GM21529 (cell line): ENCODE data around the gene RAD17.
"Not testable (repeated sequence)": the region's sequence is repeated elsewhere in the genome, so short reads cannot be mapped to it uniquely, and the experiment has no call there.

ENCODE experiments used
- ATAC-seq: cut with Tn5 transposase; IDR thresholded peaks from one replicate; pipeline ENCODE4 v1.9.1; 2021; ENCODE audit not compliant: unreplicated experiment

RAD17 gene

DNA sequence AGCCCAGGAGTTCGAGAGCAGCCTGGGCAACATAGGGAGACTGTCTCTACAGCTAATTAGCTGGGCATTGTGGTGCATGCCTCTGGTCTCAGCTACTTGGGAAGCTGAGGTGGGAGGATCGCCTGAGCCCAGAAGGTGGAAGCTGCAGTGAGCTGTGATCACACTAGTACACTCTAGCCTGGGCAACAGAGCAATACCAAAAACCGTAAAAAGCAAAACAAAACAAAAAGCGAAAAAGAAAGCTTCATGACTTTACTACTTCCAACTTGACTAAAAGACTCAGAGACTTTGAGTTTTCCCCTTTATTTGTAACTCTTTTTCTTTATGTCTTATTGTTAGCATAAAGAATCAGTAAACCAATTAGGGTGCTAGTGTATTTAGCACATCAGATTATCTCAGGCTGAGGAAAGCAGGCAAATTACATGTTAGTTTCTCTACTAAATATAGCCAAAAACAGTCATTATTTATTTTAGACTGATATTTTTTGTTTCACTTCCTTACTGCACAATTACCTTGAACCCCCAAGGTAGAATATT lies 5.4 kb downstream of the RAD17 start:
- peak; percentile 73 for ATAC-seq

GRCh38 chr5:69378376-69378775 lies 8.8 kb downstream of the RAD17 start:
- no peak for ATAC-seq

DNA sequence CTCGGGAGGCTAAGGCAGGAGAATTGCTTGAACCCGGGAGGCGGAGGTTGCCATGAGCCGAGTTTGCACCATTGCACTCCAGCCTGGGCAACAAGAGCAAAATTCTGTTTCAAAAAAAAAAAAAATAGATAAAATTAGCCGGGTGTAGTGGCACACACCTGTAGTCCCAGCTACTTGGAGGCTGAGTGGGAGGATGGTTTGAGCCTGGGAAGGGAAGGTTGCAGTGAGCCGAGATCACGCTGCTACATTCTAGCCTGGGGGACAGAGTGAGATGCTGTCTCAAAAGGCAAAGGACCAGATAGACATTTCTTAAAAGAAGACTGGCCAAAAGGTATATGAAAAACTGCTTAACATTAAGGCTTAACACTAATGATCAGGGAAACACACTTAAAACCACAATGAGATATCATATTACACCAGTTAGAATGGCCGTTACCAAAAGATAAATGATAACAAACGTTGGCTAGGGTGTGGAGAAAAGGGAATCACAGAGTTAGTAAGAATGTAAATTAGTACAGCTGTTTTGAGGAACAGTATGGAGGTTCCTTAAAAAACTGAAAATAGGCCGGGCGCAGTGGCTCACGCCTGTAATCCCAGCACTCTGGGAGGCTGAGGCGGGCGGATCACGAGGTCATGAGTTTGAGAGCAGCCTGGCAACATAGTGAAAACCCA lies 35.2 kb downstream of the RAD17 start:
- ATAC-seq: no peak

DNA sequence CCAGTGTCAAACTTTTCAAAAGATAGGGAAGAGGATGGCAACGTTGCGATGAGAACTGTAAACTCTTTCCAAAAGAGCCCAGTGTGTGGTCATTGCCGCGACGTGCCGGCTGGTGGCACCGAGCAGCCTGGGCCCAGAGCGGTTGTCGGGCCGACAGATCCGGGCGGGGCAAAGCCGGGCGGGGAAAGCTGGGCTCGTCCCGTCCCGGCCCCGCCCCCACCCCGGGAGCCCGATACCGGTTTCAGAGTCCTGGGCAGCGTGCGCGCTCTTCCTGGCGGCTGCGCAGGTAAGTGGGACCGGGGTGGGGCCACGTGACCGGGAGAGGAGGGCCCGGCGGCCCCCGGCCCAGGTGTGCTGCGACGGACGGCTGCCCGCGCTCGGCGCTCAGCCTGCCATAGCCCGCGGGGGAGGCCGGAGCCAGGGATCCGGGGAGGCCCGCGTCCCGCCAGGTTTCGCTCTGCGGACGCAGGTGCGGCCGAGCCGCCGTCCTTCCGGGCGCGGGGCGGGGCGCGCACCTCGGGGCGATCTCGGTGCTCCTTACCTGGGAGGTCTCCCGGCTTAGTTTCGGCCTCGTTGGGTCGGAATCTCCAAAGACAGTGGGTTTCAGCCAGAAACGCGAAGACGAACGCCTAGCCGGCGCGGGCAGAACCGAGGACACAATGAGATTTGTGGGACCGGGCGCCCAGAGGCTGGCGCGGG lies 45.4 kb downstream of the RAD17 start, which contains the start of gene MARVELD2:
Gene MARVELD2, plus strand, starts transcription at position 232 of the 699 bp plus-strand sequence. CDS start 4,270 bp downstream, outside the sequence.
- ATAC-seq: peak; percentile 71

DNA sequence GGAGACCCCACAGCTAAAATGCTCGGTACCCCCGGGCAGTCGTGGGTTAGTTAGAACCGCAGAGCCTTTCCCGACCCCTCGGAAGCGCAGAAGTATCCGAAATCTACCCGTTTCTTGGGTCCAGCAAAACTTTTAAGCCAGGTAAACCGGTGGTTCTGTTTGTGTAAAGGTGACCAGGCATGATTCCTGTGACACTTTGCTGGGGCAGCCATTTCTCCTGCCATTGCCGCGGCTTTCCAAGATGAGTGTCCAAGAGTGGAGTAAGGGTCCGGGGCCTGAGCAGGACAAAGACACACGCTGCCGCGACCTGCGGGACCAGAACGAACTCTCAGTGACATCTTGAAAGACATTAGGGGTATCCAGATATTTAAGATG lies 46.0 kb downstream of the RAD17 start:
- no peak for ATAC-seq

DNA sequence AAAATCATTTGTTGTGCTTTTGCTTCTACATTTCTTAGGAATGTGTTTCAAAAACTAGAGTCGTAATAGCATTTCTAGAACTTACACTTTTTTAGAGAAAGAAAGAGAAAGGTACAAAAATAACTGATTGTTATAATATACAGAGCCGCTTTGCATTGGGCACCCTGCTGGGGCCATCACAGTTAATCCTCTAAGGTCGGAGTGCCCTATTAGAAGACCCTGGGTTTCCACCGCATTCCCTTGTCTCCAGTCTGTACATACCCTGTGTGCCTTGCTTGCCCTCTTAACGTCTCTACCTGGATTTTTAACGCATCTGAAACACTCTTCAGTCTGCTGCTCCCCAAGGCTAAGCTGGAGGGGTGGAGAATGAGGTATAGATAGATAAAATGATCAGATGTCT lies 46.6 kb downstream of the RAD17 start:
- ATAC-seq: no peak

DNA sequence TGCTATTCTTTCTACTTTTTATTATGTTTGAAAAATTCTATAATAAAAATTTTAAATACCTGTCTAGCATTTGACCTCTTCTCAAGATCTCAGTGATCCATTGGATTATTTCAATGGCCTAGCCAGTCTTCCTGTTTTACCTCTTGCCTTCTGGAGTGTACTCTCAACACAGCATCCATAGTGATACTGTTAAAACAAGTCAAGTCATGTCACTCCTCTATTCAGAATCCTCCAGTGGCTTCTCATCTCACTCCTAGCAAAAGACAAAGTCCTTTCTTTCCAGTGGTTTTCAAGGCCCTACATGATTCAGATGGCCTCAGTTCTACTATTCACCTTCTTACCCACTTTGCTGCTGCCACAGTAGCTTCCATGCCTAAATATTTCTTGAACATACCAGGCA lies 47.1 kb downstream of the RAD17 start:
- ATAC-seq: no peak

DNA sequence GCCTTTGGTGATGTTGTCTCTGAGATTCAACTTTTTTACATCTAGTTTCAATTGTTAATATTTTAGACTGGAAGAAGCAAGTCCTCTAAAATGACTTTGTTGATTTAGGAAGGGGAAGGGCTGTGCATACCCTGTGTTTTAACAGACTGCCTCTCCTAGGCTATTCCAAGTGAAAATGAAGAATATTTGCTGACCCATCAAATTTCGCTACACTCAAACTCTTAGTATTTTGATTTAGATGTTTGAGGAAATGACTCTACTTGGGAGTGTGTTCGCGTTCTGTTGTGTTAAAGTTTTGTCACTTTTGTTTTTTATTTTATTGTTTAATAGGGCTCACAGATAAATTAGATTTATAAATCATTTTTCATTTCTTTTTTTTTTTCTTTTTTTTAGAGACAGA lies 48.9 kb downstream of the RAD17 start:
- ATAC-seq: no peak

DNA sequence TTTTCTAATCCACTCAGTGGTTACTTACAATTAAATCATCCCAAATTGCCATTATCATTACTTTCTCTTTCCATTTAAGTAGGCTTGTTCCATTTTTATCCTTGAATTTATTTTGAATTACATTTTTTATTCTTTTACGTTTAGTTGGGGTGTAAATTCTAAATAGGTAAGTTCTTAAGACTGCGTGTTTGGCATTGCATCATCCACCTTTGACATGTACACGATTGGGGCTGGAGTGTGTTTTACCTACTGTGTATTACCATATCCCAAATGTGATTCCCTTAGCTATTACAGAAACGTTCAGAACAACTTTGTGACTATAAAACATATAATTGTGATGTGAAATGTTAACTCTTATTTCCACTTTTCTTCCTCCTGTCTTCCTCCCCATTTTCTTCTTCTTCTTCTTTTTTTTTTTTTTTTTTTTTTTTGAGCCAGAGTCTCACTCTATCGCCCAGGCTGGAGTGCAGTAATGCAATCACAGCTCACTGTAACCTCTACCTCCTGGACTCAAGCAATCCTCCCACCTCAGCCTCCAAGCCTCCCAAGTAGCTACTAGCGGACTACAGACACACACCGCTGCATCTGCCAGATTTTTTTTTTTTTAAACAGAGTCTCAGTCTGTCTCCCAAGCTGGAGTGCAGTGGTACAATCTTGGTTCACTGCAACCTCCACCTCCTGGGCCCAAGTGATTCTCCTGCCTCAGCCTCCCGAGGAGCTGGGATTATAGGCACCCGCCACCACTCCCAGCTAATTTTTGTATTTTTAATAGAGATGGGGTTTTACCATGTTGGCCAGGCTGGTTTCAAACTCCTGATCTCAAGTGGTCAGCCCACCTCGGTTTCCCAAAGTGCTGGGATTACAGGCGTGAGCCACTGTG lies 62.0 kb downstream of the RAD17 start:
- no peak for ATAC-seq

GRCh38 chr5:69432412-69433206 lies 63.0 kb downstream of the RAD17 start:
- ATAC-seq: peak; percentile 68

DNA sequence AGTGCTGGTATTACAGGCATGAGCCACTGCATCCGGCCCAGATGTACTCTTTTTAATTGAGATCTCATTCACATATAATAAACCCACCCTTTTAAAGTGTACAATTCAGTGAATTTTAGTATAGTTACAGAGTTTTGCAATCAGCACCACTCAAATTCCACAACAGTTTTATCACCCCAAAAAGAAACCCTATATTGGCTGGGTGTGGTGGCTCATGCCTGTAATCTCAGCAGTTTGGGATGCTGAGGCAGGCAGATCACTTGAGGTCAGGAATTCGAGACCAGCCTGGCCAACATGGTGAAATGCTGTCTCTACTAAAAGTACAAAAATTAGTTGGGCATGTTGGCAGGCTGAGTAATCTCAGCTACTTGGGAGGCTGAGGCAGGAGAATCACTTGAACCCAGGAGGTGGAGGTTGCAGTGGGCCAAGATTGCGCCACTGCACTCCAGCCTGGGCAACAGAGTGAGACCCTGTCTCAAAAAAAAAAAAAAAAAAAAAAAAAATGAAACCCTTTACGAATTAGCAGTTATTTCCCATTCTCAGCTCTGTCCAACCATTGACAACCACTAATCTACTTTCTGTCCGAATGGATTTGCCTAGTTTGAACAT lies 65.8 kb downstream of the RAD17 start:
- ATAC-seq: not testable (repeated sequence)

DNA sequence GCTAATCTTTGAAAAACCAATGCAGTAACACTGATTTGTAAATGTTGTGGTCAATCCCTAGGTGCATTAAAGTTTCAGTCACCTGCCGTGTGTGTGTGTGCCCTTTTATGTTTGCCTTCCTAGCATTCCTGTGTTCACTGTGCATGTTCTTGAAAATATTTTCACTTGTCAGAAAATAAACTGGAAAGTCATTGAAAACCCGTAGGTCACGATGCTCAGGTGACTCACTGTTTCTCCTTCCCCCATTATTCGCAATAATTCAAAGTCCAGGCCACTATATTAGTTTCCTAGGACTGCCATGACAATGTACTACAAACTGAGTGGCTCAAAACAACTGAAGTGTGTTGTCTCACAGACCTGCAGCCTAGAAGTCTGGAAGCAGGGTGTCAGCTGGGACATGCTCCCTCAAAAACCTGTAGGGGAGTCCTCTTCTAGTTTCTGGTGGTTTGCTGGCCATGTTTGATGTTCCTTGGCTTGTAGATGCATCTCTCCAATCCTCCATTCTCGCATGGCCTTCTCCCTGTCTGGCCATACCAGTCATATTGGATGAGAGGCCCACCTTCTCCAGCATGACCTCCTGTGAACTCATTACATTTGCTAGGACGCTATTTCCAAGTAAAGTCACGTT lies 74.6 kb downstream of the RAD17 start:
- ATAC-seq: no peak

DNA sequence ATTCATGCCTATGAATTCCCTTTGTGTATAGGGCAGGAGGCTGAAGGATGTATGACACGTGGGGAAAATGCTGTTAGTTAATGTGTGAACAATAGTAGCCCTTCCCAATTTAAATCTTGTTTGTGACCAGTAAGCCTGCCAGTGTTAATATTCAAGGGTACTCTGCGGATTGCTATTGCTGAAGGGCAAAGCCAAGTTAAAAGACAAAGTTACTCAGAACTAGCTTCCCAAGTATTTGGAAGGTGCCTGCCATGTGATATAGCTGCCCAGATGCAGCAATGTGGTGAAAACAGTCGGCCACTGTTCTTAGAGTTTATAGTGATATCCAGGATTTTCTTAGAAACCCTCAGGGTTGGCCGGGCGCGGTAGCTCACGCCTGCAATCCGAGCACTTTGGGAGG lies 79.9 kb downstream of the RAD17 start:
- ATAC-seq: no peak

DNA sequence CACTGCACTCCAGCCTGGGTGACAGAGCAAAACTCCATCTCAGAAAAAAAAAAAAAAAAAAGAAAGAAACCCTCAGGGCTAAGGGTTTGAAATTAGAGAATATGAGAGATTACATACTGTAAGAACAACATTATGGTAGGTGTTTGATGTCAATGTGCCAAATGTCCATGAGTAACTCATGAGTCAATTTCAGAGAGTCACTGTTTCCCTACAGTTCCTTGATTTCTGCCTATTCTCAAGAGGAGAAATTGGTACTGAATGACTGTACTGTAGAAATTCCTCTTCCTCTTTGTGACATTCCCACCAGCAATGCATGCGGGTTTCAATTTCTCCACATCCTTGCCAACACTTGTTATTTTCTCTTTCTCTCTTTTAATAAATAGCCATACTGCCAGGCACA lies 80.5 kb downstream of the RAD17 start:
- no peak for ATAC-seq

- not testable (repeated sequence) for ATAC-seq
Observed at GRCh38 chr5:69450527-69450926, 80.9 kb downstream of the RAD17 start.

DNA sequence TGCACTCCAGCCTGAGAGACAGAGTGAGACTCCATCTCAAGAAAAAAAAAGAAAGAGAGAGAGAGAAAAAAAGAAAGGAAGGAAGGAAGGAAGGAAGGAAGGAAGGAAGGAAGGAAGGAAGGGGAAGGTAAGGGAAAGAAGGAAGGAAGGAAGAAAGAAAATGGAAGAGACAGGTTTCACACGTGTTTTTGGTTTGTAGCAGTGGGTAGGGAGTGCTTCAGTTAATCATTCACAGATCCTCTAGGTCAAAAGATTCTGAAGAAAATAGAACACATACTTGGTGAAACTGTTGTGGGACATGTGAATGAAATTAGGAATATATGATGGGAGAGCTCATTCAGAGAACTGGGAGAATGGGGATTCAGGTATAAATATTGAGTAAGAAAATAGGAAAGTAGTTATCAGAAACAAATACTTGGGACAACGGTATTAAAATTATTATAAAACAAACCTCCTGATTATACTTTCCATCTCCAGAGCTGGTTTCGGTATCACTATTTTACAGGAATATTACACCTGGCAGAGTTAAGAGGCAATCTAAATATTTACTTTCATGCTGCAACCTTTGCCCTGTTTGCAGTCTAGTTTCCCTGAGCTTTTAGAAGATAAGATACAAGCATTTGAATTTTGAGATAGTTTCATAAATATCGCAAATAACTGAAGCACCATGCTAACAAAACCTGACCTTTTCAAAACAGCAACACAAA lies 82.5 kb downstream of the RAD17 start:
- no peak for ATAC-seq

GRCh38 chr5:69453487-69453886 lies 83.9 kb downstream of the RAD17 start:
- ATAC-seq: not testable (repeated sequence)

DNA sequence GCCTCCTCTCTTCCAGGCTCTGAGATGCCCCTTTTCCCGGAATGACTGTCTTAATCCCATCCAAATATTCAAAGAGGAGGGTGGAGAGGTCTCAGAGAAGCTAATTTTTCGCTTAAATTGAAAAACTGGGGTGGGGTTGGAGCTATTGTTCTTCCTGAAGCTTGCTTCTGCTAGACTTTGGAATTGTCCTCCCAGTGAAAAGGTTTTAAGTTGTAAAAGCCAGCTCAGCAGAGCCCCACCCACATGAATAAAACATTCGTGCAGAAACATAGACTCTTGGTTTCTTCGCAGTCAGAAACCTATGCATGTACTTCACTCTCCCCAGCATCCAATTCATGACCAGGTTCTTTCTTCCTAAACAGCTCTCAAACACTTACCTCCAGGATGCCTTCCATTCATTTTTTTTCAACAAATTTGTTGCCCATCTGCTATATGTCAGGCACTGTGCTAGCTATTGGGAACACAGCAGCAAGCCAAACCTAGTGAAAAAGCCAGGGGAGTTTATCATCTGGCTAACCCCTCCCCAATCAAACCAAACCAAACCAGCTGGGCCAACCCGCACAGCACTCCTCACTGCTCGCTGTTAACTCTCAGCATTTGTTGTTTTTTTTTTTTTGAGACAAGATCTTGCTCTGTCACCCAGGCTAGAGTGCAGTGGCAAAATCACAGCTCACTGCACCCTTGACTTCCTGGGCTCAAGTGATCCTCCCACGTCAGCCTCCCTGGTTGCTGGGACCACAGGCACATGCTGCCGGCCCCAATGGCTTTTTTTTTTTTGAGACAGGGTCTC lies 85.0 kb downstream of the RAD17 start:
- ATAC-seq: no peak
